ENCODE data around the gene R3HDM1. TPM values are rescaled to one million over a fixed set of nuclear protein-coding genes. Genes with fewer than 3 reads are reported as not detected.

Gene R3HDM1
- total RNA-seq, 1 donor from 2014 or later: 18.2 TPM

- no peak overlapping the region for H3K27ac ChIP-seq
- H3K4me3 ChIP-seq: no peak overlapping the region
- H3K36me3 ChIP-seq: no peaks in the 10 kb centered on the region
- DNase-seq (ENCODE audit: extremely low spot score in 2 of 2): no peak
- TF ChIP-seq, protein P1, sequence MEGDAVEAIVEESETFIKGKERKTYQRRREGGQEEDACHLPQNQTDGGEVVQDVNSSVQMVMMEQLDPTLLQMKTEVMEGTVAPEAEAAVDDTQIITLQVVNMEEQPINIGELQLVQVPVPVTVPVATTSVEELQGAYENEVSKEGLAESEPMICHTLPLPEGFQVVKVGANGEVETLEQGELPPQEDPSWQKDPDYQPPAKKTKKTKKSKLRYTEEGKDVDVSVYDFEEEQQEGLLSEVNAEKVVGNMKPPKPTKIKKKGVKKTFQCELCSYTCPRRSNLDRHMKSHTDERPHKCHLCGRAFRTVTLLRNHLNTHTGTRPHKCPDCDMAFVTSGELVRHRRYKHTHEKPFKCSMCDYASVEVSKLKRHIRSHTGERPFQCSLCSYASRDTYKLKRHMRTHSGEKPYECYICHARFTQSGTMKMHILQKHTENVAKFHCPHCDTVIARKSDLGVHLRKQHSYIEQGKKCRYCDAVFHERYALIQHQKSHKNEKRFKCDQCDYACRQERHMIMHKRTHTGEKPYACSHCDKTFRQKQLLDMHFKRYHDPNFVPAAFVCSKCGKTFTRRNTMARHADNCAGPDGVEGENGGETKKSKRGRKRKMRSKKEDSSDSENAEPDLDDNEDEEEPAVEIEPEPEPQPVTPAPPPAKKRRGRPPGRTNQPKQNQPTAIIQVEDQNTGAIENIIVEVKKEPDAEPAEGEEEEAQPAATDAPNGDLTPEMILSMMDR (IDR thresholded peaks at IDR 0.05): no peak
- TF ChIP-seq POLR2A (IDR thresholded peaks at IDR 0.05) (no peak), POLR2AphosphoS5 (IDR thresholded peaks at IDR 0.05; ENCODE audit: insufficient read depth in 1 of 2, low read depth in 1 of 2) (no peak)
- H3K9me3 ChIP-seq: no peaks in the 10 kb centered on the region
- intact Hi-C loops (cut with DNase I): no loop called here
- H3K27me3 ChIP-seq: no peaks in the 10 kb centered on the region
- H3K4me1 ChIP-seq: peaks cover 12% of the 10 kb centered on the region
Observed at GRCh38 chr2:135603543-135603942, 72.3 kb downstream of the R3HDM1 start.

- DNase-seq (ENCODE audit: extremely low spot score in 2 of 2): no peak
- TF ChIP-seq POLR2AphosphoS5 (IDR thresholded peaks at IDR 0.05; ENCODE audit: insufficient read depth in 1 of 2, low read depth in 1 of 2) (no peak), POLR2A (IDR thresholded peaks at IDR 0.05) (no peak)
- TF ChIP-seq, protein P1 (IDR thresholded peaks at IDR 0.05): no peak
- no peak overlapping the region for H3K27ac ChIP-seq
- no peaks in the 10 kb centered on the region for H3K36me3 ChIP-seq
- H3K9me3 ChIP-seq: no peaks in the 10 kb centered on the region
- H3K27me3 ChIP-seq: no peaks in the 10 kb centered on the region
- no peak overlapping the region for H3K4me3 ChIP-seq
- intact Hi-C loops (cut with DNase I): no loop called here
- H3K4me1 ChIP-seq: peaks cover 12% of the 10 kb centered on the region
Observed at GRCh38 chr2:135607561-135607960, 76.3 kb downstream of the R3HDM1 start.

GRCh38 chr2:135612319-135612718, 81.0 kb downstream of the R3HDM1 start:
- TF ChIP-seq POLR2AphosphoS5 (IDR thresholded peaks at IDR 0.05; ENCODE audit: insufficient read depth in 1 of 2, low read depth in 1 of 2) (no peak), POLR2A (IDR thresholded peaks at IDR 0.05) (no peak)
- TF ChIP-seq, protein P1 (IDR thresholded peaks at IDR 0.05): no peak
- H3K9me3 ChIP-seq: no peaks in the 10 kb centered on the region
- H3K36me3 ChIP-seq: no peaks in the 10 kb centered on the region
- no peaks in the 10 kb centered on the region for H3K27me3 ChIP-seq
- intact Hi-C loops (cut with DNase I): no loop called here
- H3K27ac ChIP-seq: no peak overlapping the region
- H3K4me3 ChIP-seq: no peak overlapping the region
- H3K4me1 ChIP-seq: no peaks in the 10 kb centered on the region
- DNase-seq (ENCODE audit: extremely low spot score in 2 of 2): no peak

- Histone ChIP-seq H3K9me3 (no peaks in the 10 kb centered on the region), H3K4me1 (no peaks in the 10 kb centered on the region), H3K4me3 (no peak overlapping the region), H3K27me3 (no peaks in the 10 kb centered on the region), H3K27ac (no peak overlapping the region), H3K36me3 (no peaks in the 10 kb centered on the region)
- TF ChIP-seq POLR2AphosphoS5 (IDR thresholded peaks at IDR 0.05; ENCODE audit: insufficient read depth in 1 of 2, low read depth in 1 of 2): no peak
- TF ChIP-seq POLR2A (IDR thresholded peaks at IDR 0.05): no peak
- TF ChIP-seq, protein P1 (IDR thresholded peaks at IDR 0.05): no peak
- no peak for DNase-seq (ENCODE audit: extremely low spot score in 2 of 2)
- intact Hi-C loops (cut with DNase I): no loop called here
Observed at GRCh38 chr2:135615404-135615803, 84.1 kb downstream of the R3HDM1 start.

DNA sequence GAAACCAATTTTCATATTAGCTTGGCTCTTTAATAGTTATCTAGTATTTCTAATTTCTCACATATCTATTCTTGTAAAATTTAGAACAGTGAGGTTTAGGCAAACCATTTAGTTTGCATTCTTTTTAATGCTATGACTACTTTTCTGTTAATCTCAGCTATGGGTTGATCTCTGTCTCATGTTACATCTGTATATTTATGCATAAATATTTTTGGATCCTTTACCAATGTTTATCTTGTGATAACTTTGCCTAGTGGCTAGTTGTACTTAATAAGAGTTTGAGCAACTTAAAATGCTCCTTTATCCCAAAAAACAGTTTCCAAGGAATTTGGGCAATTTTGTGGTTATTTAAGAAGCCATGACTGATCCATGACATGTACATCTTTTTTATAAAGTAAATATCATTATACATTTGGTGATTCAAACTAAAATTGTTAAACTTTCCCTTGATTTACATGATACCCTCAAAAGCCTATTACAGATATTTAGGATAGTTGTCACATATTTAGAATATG, 86.3 kb downstream of the R3HDM1 start:
- H3K27ac ChIP-seq: no peak overlapping the region
- no peaks in the 10 kb centered on the region for H3K4me1 ChIP-seq
- no peaks in the 10 kb centered on the region for H3K36me3 ChIP-seq
- no peak for DNase-seq (ENCODE audit: extremely low spot score in 2 of 2)
- H3K9me3 ChIP-seq: no peaks in the 10 kb centered on the region
- intact Hi-C loops (cut with DNase I): no loop called here
- no peaks in the 10 kb centered on the region for H3K27me3 ChIP-seq
- TF ChIP-seq POLR2AphosphoS5 (IDR thresholded peaks at IDR 0.05; ENCODE audit: insufficient read depth in 1 of 2, low read depth in 1 of 2): no peak
- TF ChIP-seq, protein P1 (IDR thresholded peaks at IDR 0.05): no peak
- no peak for TF ChIP-seq POLR2A (IDR thresholded peaks at IDR 0.05)
- no peak overlapping the region for H3K4me3 ChIP-seq

Measured in vagina (tissue), 2 donors.